Measurements from ENCODE around the gene NRXN3.

The NRXN3 gene

DNA sequence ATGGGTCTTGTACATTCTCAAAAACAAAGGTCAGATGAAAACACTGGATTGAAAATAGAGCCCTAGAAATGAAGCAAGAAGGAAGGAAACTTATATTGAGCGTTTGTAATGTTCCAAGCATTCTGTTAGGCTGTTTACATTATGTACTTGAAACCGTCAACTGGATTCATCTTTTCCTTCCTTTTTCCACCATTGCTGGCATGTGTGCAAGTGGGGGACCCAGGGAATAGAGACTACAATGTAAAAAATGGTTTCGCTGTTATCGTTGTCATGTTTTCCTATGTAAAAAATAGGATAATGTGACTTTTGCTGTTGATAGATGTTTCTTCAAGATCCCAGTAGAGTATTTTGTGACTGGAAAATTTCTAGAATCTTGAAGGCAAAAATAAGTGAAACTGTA lies 913.2 kb downstream of the NRXN3 start:
- Histone ChIP-seq H3K79me2 (ENCODE audit: control insufficient read depth, insufficient read depth, low read length, unreplicated experiment) (no peaks in the 10 kb centered on the region), H3K4me3 (ENCODE audit: low read depth, low read length) (no peak overlapping the region), H2AFZ (ENCODE audit: low read length, unreplicated experiment) (no peak overlapping the region), H3K27ac (ENCODE audit: low read depth, low read length) (no peak overlapping the region), H3K36me3 (ENCODE audit: insufficient read depth, low read length) (no peaks in the 10 kb centered on the region), H3K27me3 (ENCODE audit: insufficient read depth, low read length) (no peaks in the 10 kb centered on the region), H3K4me1 (ENCODE audit: control insufficient read depth, insufficient read depth, low read length, unreplicated experiment) (no peaks in the 10 kb centered on the region)

DNA sequence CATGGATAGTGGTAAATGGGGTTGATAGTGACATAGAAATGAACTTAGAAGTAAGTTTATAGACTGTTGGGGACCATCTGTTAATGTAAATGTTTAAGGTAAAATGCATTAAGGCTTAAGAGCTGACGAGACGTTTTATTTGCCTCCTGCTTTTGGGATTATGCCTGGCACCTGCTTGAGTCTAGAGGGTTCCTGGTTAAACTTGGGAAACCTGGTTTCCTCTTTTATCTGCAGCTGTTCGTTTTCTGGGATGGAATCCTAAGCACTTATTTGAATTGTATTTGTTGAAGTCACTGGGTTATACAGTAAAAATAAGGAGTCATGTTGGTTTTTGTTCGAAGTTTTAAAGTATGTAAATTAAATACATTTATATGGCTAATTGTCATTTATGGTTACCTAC lies 914.7 kb downstream of the NRXN3 start:
- Histone ChIP-seq H3K36me3 (ENCODE audit: insufficient read depth, low read length) (no peaks in the 10 kb centered on the region), H3K4me1 (ENCODE audit: control insufficient read depth, insufficient read depth, low read length, unreplicated experiment) (no peaks in the 10 kb centered on the region), H3K27ac (ENCODE audit: low read depth, low read length) (no peak overlapping the region), H3K79me2 (ENCODE audit: control insufficient read depth, insufficient read depth, low read length, unreplicated experiment) (no peaks in the 10 kb centered on the region), H3K4me3 (ENCODE audit: low read depth, low read length) (no peak overlapping the region), H2AFZ (ENCODE audit: low read length, unreplicated experiment) (no peak overlapping the region), H3K27me3 (ENCODE audit: insufficient read depth, low read length) (no peaks in the 10 kb centered on the region)

- no peak overlapping the region for H3K4me3 ChIP-seq (ENCODE audit: low read depth, low read length)
- no peaks in the 10 kb centered on the region for H3K27me3 ChIP-seq (ENCODE audit: insufficient read depth, low read length)
- no peak overlapping the region for H3K27ac ChIP-seq (ENCODE audit: low read depth, low read length)
- no peaks in the 10 kb centered on the region for H3K79me2 ChIP-seq (ENCODE audit: control insufficient read depth, insufficient read depth, low read length, unreplicated experiment)
- no peaks in the 10 kb centered on the region for H3K36me3 ChIP-seq (ENCODE audit: insufficient read depth, low read length)
- H3K4me1 ChIP-seq (ENCODE audit: control insufficient read depth, insufficient read depth, low read length, unreplicated experiment), result no peaks in the 10 kb centered on the region
- H2AFZ ChIP-seq (ENCODE audit: low read length, unreplicated experiment), result no peak overlapping the region
Observed at GRCh38 chr14:79089576-79089975, 919.4 kb downstream of the NRXN3 start.

DNA sequence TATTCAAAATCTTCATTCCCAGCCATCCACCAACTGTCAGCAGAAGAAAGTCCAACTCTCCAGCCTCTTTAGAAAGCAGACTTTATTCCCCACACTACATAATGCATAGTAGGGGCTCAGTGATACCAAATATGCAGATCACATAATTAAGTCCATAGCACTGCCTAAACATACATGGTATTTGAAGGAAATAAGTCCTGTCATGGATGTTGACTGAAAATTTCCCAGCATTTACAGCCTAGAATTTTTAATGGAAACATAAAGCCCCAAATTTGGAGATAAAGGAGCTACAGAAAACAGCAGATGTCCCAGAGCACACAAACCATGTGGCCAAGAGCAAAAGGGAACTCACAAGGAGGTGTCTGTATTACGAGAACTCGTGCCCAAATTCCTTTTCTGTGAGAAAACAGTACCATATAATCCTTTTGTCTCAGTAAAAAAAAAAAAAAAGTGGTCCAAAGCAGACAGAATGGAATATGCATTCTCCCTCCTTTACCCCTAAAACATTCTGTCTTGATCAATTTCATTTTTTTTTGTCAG lies 920.5 kb downstream of the NRXN3 start:
- no peak overlapping the region for H2AFZ ChIP-seq (ENCODE audit: low read length, unreplicated experiment)
- H3K27me3 ChIP-seq (ENCODE audit: insufficient read depth, low read length), result no peaks in the 10 kb centered on the region
- H3K4me1 ChIP-seq (ENCODE audit: control insufficient read depth, insufficient read depth, low read length, unreplicated experiment), result no peaks in the 10 kb centered on the region
- no peak overlapping the region for H3K4me3 ChIP-seq (ENCODE audit: low read depth, low read length)
- no peak overlapping the region for H3K27ac ChIP-seq (ENCODE audit: low read depth, low read length)
- H3K36me3 ChIP-seq (ENCODE audit: insufficient read depth, low read length), result no peaks in the 10 kb centered on the region
- no peaks in the 10 kb centered on the region for H3K79me2 ChIP-seq (ENCODE audit: control insufficient read depth, insufficient read depth, low read length, unreplicated experiment)

GRCh38 chr14:79091381-79091963 lies 921.3 kb downstream of the NRXN3 start:
- Histone ChIP-seq H3K27me3 (ENCODE audit: insufficient read depth, low read length) (no peaks in the 10 kb centered on the region), H3K36me3 (ENCODE audit: insufficient read depth, low read length) (no peaks in the 10 kb centered on the region), H2AFZ (ENCODE audit: low read length, unreplicated experiment) (no peak overlapping the region), H3K79me2 (ENCODE audit: control insufficient read depth, insufficient read depth, low read length, unreplicated experiment) (no peaks in the 10 kb centered on the region), H3K4me1 (ENCODE audit: control insufficient read depth, insufficient read depth, low read length, unreplicated experiment) (no peaks in the 10 kb centered on the region), H3K27ac (ENCODE audit: low read depth, low read length) (no peak overlapping the region), H3K4me3 (ENCODE audit: low read depth, low read length) (no peak overlapping the region)

- Histone ChIP-seq H2AFZ (ENCODE audit: low read length, unreplicated experiment) (no peak overlapping the region), H3K27ac (ENCODE audit: low read depth, low read length) (no peak overlapping the region), H3K36me3 (ENCODE audit: insufficient read depth, low read length) (no peaks in the 10 kb centered on the region), H3K4me3 (ENCODE audit: low read depth, low read length) (no peak overlapping the region), H3K79me2 (ENCODE audit: control insufficient read depth, insufficient read depth, low read length, unreplicated experiment) (no peaks in the 10 kb centered on the region), H3K27me3 (ENCODE audit: insufficient read depth, low read length) (no peaks in the 10 kb centered on the region), H3K4me1 (ENCODE audit: control insufficient read depth, insufficient read depth, low read length, unreplicated experiment) (no peaks in the 10 kb centered on the region)
Observed at GRCh38 chr14:79093531-79093930, 923.4 kb downstream of the NRXN3 start.

GRCh38 chr14:79094951-79095350 lies 924.8 kb downstream of the NRXN3 start:
- Histone ChIP-seq H2AFZ (ENCODE audit: low read length, unreplicated experiment) (no peak overlapping the region), H3K79me2 (ENCODE audit: control insufficient read depth, insufficient read depth, low read length, unreplicated experiment) (no peaks in the 10 kb centered on the region), H3K4me1 (ENCODE audit: control insufficient read depth, insufficient read depth, low read length, unreplicated experiment) (no peaks in the 10 kb centered on the region), H3K4me3 (ENCODE audit: low read depth, low read length) (no peak overlapping the region), H3K27me3 (ENCODE audit: insufficient read depth, low read length) (no peaks in the 10 kb centered on the region), H3K36me3 (ENCODE audit: insufficient read depth, low read length) (no peaks in the 10 kb centered on the region), H3K27ac (ENCODE audit: low read depth, low read length) (no peak overlapping the region)

DNA sequence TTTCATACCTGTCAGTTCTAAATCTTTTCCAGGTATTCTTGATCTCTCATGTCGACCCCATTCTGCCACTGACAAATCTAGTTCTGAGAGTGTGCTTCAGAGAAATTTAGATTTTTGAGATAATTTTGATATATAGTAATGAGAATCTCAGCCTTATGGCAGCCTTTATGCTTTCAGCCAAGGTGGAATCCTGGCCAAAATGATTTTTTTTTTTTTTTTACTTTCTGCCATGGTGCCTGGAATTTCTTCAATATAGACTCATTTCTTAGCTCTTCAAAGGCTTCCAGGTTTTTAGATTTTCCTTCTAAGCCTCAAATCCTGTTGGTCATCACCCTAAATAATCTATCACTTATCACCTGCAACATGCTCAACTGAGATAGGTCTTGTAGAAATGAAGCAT lies 926.6 kb downstream of the NRXN3 start:
- Histone ChIP-seq H3K27ac (ENCODE audit: low read depth, low read length) (no peak overlapping the region), H3K4me3 (ENCODE audit: low read depth, low read length) (no peak overlapping the region), H3K36me3 (ENCODE audit: insufficient read depth, low read length) (no peaks in the 10 kb centered on the region), H3K79me2 (ENCODE audit: control insufficient read depth, insufficient read depth, low read length, unreplicated experiment) (no peaks in the 10 kb centered on the region), H3K27me3 (ENCODE audit: insufficient read depth, low read length) (no peaks in the 10 kb centered on the region), H3K4me1 (ENCODE audit: control insufficient read depth, insufficient read depth, low read length, unreplicated experiment) (no peaks in the 10 kb centered on the region), H2AFZ (ENCODE audit: low read length, unreplicated experiment) (no peak overlapping the region)

- no peaks in the 10 kb centered on the region for H3K27me3 ChIP-seq (ENCODE audit: insufficient read depth, low read length)
- H3K79me2 ChIP-seq (ENCODE audit: control insufficient read depth, insufficient read depth, low read length, unreplicated experiment), result no peaks in the 10 kb centered on the region
- no peaks in the 10 kb centered on the region for H3K36me3 ChIP-seq (ENCODE audit: insufficient read depth, low read length)
- H3K4me1 ChIP-seq (ENCODE audit: control insufficient read depth, insufficient read depth, low read length, unreplicated experiment), result no peaks in the 10 kb centered on the region
- no peak overlapping the region for H3K4me3 ChIP-seq (ENCODE audit: low read depth, low read length)
- no peak overlapping the region for H2AFZ ChIP-seq (ENCODE audit: low read length, unreplicated experiment)
- no peak overlapping the region for H3K27ac ChIP-seq (ENCODE audit: low read depth, low read length)
Observed at GRCh38 chr14:79098324-79098723, 928.2 kb downstream of the NRXN3 start.

GRCh38 chr14:79100578-79100977 lies 930.4 kb downstream of the NRXN3 start:
- Histone ChIP-seq H3K79me2 (ENCODE audit: control insufficient read depth, insufficient read depth, low read length, unreplicated experiment) (no peaks in the 10 kb centered on the region), H3K36me3 (ENCODE audit: insufficient read depth, low read length) (no peaks in the 10 kb centered on the region), H3K27me3 (ENCODE audit: insufficient read depth, low read length) (no peaks in the 10 kb centered on the region), H3K27ac (ENCODE audit: low read depth, low read length) (no peak overlapping the region), H2AFZ (ENCODE audit: low read length, unreplicated experiment) (no peak overlapping the region), H3K4me3 (ENCODE audit: low read depth, low read length) (no peak overlapping the region), H3K4me1 (ENCODE audit: control insufficient read depth, insufficient read depth, low read length, unreplicated experiment) (no peaks in the 10 kb centered on the region)

GRCh38 chr14:79101388-79101787 lies 931.2 kb downstream of the NRXN3 start:
- H3K4me3 ChIP-seq (ENCODE audit: low read depth, low read length), result no peak overlapping the region
- H3K79me2 ChIP-seq (ENCODE audit: control insufficient read depth, insufficient read depth, low read length, unreplicated experiment), result no peaks in the 10 kb centered on the region
- H3K4me1 ChIP-seq (ENCODE audit: control insufficient read depth, insufficient read depth, low read length, unreplicated experiment), result no peaks in the 10 kb centered on the region
- no peak overlapping the region for H2AFZ ChIP-seq (ENCODE audit: low read length, unreplicated experiment)
- H3K36me3 ChIP-seq (ENCODE audit: insufficient read depth, low read length), result no peaks in the 10 kb centered on the region
- no peaks in the 10 kb centered on the region for H3K27me3 ChIP-seq (ENCODE audit: insufficient read depth, low read length)
- H3K27ac ChIP-seq (ENCODE audit: low read depth, low read length), result no peak overlapping the region

Measured in ACC112 (cell line).